Measurements from ENCODE around the gene MEI1. TPM values are rescaled to one million over a fixed set of nuclear protein-coding genes. Genes with fewer than 3 reads are reported as not detected.

Gene MEI1
- polyA plus RNA-seq, 1 donor from 2014 or later = not detected

DNA sequence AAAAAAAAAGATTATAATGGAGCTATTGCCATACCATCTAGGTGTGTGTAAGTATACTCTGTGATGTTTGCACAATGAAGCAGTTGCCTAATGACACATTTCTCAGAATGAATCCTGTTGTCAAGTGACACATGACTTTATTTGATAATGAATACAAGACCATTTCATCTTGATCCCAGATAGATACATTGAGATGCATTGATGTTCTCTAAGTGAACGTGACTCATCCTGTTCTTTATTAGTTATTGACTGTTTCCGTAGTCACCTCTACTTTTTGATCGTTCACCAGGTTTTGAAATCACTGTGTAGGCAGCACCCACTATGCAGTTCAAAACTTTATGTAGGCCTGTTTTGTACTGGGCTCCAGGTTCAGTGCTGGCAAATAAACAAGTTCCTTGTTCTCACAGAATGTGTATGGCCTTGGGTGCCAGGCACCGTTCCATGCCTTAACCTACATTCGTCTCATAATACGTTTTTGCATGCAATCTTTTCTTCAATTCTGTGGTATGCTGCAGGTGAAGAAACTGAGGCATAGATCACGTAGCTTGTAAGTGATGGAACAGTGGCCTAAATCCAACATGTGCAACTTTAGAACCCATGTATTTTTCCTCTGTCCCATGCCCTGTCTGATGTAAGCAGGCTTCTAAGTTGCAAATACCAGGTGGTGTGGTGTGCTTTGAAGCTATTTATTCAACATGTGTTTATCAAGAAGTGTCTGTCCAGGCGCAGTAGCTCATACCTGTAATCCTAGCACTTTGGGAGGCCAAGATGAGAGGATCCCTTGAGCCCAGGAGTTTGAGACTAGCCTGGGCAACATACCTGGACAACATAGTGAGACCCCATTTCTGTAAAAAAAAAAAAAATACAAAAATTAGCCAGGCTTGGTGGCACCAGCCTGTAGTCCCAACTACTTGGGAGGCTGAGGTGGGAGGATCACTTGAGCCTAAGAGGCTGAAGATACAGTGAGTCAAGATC is 144.0 kb downstream of the MEI1 start:
- no peak for TF ChIP-seq SMC3 (conservative IDR thresholded peaks at IDR 0.05; ENCODE audit: poor library complexity)
- TF ChIP-seq, protein P1, sequence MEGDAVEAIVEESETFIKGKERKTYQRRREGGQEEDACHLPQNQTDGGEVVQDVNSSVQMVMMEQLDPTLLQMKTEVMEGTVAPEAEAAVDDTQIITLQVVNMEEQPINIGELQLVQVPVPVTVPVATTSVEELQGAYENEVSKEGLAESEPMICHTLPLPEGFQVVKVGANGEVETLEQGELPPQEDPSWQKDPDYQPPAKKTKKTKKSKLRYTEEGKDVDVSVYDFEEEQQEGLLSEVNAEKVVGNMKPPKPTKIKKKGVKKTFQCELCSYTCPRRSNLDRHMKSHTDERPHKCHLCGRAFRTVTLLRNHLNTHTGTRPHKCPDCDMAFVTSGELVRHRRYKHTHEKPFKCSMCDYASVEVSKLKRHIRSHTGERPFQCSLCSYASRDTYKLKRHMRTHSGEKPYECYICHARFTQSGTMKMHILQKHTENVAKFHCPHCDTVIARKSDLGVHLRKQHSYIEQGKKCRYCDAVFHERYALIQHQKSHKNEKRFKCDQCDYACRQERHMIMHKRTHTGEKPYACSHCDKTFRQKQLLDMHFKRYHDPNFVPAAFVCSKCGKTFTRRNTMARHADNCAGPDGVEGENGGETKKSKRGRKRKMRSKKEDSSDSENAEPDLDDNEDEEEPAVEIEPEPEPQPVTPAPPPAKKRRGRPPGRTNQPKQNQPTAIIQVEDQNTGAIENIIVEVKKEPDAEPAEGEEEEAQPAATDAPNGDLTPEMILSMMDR (IDR thresholded peaks at IDR 0.05; ENCODE audit: poor library complexity, severe bottlenecking) = no peak
- H3K9me2 ChIP-seq (ENCODE audit: insufficient read depth, low read length) = no peaks in the 10 kb centered on the region
- no peak overlapping the region for H3K4me2 ChIP-seq (ENCODE audit: low read length)
- no peak overlapping the region for H2AFZ ChIP-seq (ENCODE audit: low read depth, low read length)
- peaks cover 18% of the 10 kb centered on the region for H4K20me1 ChIP-seq (ENCODE audit: insufficient read depth)
- H3K79me2 ChIP-seq (replicated peaks; ENCODE audit: insufficient read depth, low read length) = peaks cover 94% of the 10 kb centered on the region
- H3F3A ChIP-seq (ENCODE audit: insufficient read depth, low read length, poor library complexity, severe bottlenecking) = peaks cover 4% of the 10 kb centered on the region
- no peaks in the 10 kb centered on the region for H3K27me3 ChIP-seq (ENCODE audit: insufficient read depth, low read depth, low read length)
- H3K9me3 ChIP-seq (ENCODE audit: low read length) = no peaks in the 10 kb centered on the region
- H3K9ac ChIP-seq (ENCODE audit: low read length) = no peak overlapping the region
- peaks cover 7% of the 10 kb centered on the region for H3K36me3 ChIP-seq (ENCODE audit: insufficient read depth, low read length)
- H3K27ac ChIP-seq (ENCODE audit: low read length) = no peak overlapping the region
- no peak overlapping the region for H3K4me3 ChIP-seq (ENCODE audit: low read length)

DNA sequence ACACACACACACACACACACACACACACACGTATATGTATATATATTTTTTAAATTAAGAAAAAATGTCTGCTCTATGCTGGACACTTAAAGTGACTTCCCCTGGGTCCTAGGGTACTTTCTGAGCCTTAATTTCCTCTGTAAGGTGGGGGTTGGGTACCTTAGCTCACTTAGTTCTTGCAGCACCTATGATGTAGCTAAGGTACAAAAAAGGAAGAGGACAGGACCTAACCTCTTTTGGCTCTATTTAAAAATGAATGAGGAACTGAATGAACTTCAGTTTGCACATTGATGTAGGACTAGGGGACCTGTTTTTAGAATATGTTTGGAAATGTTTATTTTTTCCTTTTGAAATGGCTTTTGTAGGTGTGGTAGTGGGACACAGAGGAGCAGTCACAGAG is 144.7 kb downstream of the MEI1 start:
- no peak for TF ChIP-seq MXI1 (conservative IDR thresholded peaks at IDR 0.05; ENCODE audit: poor library complexity, severe bottlenecking)
- TF ChIP-seq, protein P2, sequence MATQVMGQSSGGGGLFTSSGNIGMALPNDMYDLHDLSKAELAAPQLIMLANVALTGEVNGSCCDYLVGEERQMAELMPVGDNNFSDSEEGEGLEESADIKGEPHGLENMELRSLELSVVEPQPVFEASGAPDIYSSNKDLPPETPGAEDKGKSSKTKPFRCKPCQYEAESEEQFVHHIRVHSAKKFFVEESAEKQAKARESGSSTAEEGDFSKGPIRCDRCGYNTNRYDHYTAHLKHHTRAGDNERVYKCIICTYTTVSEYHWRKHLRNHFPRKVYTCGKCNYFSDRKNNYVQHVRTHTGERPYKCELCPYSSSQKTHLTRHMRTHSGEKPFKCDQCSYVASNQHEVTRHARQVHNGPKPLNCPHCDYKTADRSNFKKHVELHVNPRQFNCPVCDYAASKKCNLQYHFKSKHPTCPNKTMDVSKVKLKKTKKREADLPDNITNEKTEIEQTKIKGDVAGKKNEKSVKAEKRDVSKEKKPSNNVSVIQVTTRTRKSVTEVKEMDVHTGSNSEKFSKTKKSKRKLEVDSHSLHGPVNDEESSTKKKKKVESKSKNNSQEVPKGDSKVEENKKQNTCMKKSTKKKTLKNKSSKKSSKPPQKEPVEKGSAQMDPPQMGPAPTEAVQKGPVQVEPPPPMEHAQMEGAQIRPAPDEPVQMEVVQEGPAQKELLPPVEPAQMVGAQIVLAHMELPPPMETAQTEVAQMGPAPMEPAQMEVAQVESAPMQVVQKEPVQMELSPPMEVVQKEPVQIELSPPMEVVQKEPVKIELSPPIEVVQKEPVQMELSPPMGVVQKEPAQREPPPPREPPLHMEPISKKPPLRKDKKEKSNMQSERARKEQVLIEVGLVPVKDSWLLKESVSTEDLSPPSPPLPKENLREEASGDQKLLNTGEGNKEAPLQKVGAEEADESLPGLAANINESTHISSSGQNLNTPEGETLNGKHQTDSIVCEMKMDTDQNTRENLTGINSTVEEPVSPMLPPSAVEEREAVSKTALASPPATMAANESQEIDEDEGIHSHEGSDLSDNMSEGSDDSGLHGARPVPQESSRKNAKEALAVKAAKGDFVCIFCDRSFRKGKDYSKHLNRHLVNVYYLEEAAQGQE (IDR thresholded peaks at IDR 0.05; ENCODE audit: borderline replicate concordance) = no peak
- TF ChIP-seq EP300 (conservative IDR thresholded peaks at IDR 0.05; ENCODE audit: poor library complexity, severe bottlenecking) = no peak
- TF ChIP-seq TAF1 (IDR thresholded peaks at IDR 0.05; ENCODE audit: low read depth) = no peak
- Histone ChIP-seq H3K4me3 (ENCODE audit: low read length) (no peak overlapping the region), H3F3A (ENCODE audit: insufficient read depth, low read length, poor library complexity, severe bottlenecking) (no peaks in the 10 kb centered on the region), H3K9me3 (ENCODE audit: low read length) (no peaks in the 10 kb centered on the region), H2AFZ (ENCODE audit: low read depth, low read length) (no peak overlapping the region), H3K79me2 (replicated peaks; ENCODE audit: insufficient read depth, low read length) (peaks cover 93% of the 10 kb centered on the region), H3K4me2 (ENCODE audit: low read length) (no peak overlapping the region), H3K27me3 (ENCODE audit: insufficient read depth, low read depth, low read length) (no peaks in the 10 kb centered on the region), H3K36me3 (ENCODE audit: insufficient read depth, low read length) (peaks cover 7% of the 10 kb centered on the region), H4K20me1 (ENCODE audit: insufficient read depth) (peaks cover 18% of the 10 kb centered on the region), H3K9me2 (ENCODE audit: insufficient read depth, low read length) (no peaks in the 10 kb centered on the region), H3K27ac (ENCODE audit: low read length) (no peak overlapping the region), H3K9ac (ENCODE audit: low read length) (no peak overlapping the region)

DNA sequence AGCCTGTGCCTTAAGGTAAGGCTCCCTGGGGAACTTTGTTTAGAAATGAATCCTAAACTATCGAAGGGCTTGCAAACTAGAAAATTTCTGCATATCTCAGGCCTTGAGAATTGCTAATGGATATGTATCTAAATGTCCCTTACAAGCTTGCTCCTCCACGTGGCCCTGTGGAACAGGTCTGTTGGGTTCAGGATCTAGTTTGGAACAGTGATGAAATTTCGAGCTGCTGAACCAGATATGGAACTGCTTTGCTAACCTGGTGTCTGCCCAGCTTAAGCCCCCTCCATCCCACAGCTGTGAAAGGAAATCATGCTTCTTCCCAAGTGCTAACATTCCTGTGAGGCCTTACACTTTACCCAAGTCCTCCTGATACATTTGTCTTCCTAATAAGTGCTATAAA is 145.2 kb downstream of the MEI1 start:
- H3K4me2 ChIP-seq (ENCODE audit: low read length) = no peak overlapping the region
- no peaks in the 10 kb centered on the region for H3K9me3 ChIP-seq (ENCODE audit: low read length)
- H4K20me1 ChIP-seq (ENCODE audit: insufficient read depth) = peaks cover 18% of the 10 kb centered on the region
- H3K4me3 ChIP-seq (ENCODE audit: low read length) = no peak overlapping the region
- no peak overlapping the region for H2AFZ ChIP-seq (ENCODE audit: low read depth, low read length)
- no peaks in the 10 kb centered on the region for H3K9me2 ChIP-seq (ENCODE audit: insufficient read depth, low read length)
- no peaks in the 10 kb centered on the region for H3K27me3 ChIP-seq (ENCODE audit: insufficient read depth, low read depth, low read length)
- no peaks in the 10 kb centered on the region for H3F3A ChIP-seq (ENCODE audit: insufficient read depth, low read length, poor library complexity, severe bottlenecking)
- H3K9ac ChIP-seq (ENCODE audit: low read length) = no peak overlapping the region
- H3K79me2 ChIP-seq (replicated peaks; ENCODE audit: insufficient read depth, low read length) = peaks cover 93% of the 10 kb centered on the region
- H3K27ac ChIP-seq (ENCODE audit: low read length) = no peak overlapping the region
- H3K36me3 ChIP-seq (ENCODE audit: insufficient read depth, low read length) = peaks cover 7% of the 10 kb centered on the region
- no peak for TF ChIP-seq TAF1 (IDR thresholded peaks at IDR 0.05; ENCODE audit: low read depth)
- TF ChIP-seq RAD21 (conservative IDR thresholded peaks at IDR 0.05) = no peak
- TF ChIP-seq MXI1 (conservative IDR thresholded peaks at IDR 0.05; ENCODE audit: poor library complexity, severe bottlenecking) = no peak
- TF ChIP-seq, protein P2 (IDR thresholded peaks at IDR 0.05; ENCODE audit: borderline replicate concordance) = no peak
- no peak for TF ChIP-seq EP300 (conservative IDR thresholded peaks at IDR 0.05; ENCODE audit: poor library complexity, severe bottlenecking)
- TF ChIP-seq SMC3 (conservative IDR thresholded peaks at IDR 0.05; ENCODE audit: poor library complexity) = no peak
- TF ChIP-seq POLR2AphosphoS5 (IDR thresholded peaks at IDR 0.05) = no peak
- TF ChIP-seq, protein P1 (IDR thresholded peaks at IDR 0.05; ENCODE audit: poor library complexity, severe bottlenecking) = no peak
